Psoas muscle (tissue), 8 donors: ENCODE measurements around the gene TMEM26. TPM values are rescaled to one million over a fixed set of nuclear protein-coding genes. Genes with fewer than 3 reads are reported as not detected.
"Not testable (repeated sequence)": the region's sequence is repeated elsewhere in the genome, so short reads cannot be mapped to it uniquely, and the experiment has no call there.

Experiments used
- ATAC-seq, 4 donors: fragments of 200-7000 bp; cut with Tn5 transposase; one replicate each; pipeline ENCODE4 v1.9.1; 2020; ENCODE audit warnings: moderate library complexity in 3 of 4, mild to moderate bottlenecking in 2 of 4
- DNase-seq, 2 donors: peaks; one replicate each; pipeline ENCODE4 v3.0.0-alpha.2; 2020
- H3K27ac ChIP-seq: fragments of 200-600 bp; one replicate; pipeline ENCODE4 v1.8.0; 2022
- H3K27me3 ChIP-seq, 3 donors: fragments of 200-600 bp in 1 of 3; one replicate each; pipeline versions ENCODE4 v1.6.1 to v1.8.0; 2013 to 2022; ENCODE audit warnings: low read length in 2 of 3, mild to moderate bottlenecking in 2 of 3, moderate library complexity in 1 of 3; ENCODE audit not compliant: insufficient read depth in 3 of 3
- H3K36me3 ChIP-seq, 2 donors: fragments of 200-600 bp in 1 of 2; one replicate each; pipeline versions ENCODE4 v1.6.1 to v1.8.0; 2013 to 2022; ENCODE audit warnings: low read depth in 1 of 2, mild to moderate bottlenecking in 1 of 2, moderate library complexity in 1 of 2; ENCODE audit not compliant: insufficient read depth in 1 of 2
- H3K4me1 ChIP-seq: fragments of 200-600 bp; one replicate; pipeline ENCODE4 v1.8.0; 2022
- H3K4me3 ChIP-seq: fragments of 200-600 bp; one replicate; pipeline ENCODE4 v1.8.0; 2022; ENCODE audit warnings: mild to moderate bottlenecking
- H3K9me3 ChIP-seq: fragments of 200-600 bp; one replicate; pipeline ENCODE4 v1.8.0; 2022
- WGBS, 3 donors: extraction: QIAGEN DNeasy Blood & Tissue Kit; methylation state at CpG; one replicate each; pipeline versions ENCODE4 v1.1.6 to v1.1.7; 2013; 5-methylcytosine and 5-hydroxymethylcytosine counted together
- intact Hi-C, 2 donors: fragments of 100-400 bp; cut with DNase I; formaldehyde crosslinking; loops; one replicate each; pipeline versions ENCODE4 v1.11.0 to v1.14.2; 2022
- polyA plus RNA-seq, 3 donors: library from polyadenylated mRNA; stranded (reverse); fragments of 200-250 nt; gene quantifications; one replicate each; pipeline ENCODE4 v1.2.3, GENCODE V29; 2013
- total RNA-seq, 4 donors: library from RNA; stranded (reverse); fragmentation: NEBNext Ultra II Directional in 2 of 4; extraction: Animal tissue kit (Norgen Biotek cat#: 25700) in 2 of 4; gene quantifications; one replicate each; pipeline versions ENCODE4 v1.2.1 to v1.2.4, GENCODE V29; 2021 to 2023
- TF ChIP-seq, protein P1 (sequence below): fragments of 200-600 bp; IDR thresholded peaks from one replicate; pipeline ENCODE4 v1.8.0; 2022; ENCODE audit warnings: antibody characterized with exemption
- donor health status: healthy with polysubstance abuse.
- donor health status: DM: no; HTN: no; CAD: no; lungs with moderate emphysema.
- donor health status: Bipolar disorder and iron deficiency.
- donor health status: healthy.
- donor health status: DM: yes; HTN: yes; CAD: no.
- donor health status: DM: no; HTN: no; CAD: no.
- donor health status: DM: no; HTN: no; CAD: no.
- donor health status: DM: yes; HTN: yes; CAD: no.

Gene TMEM26
- total and polyA plus RNA-seq, 7 donors = 0.05 to 0.99 (median 0.10) TPM

DNA sequence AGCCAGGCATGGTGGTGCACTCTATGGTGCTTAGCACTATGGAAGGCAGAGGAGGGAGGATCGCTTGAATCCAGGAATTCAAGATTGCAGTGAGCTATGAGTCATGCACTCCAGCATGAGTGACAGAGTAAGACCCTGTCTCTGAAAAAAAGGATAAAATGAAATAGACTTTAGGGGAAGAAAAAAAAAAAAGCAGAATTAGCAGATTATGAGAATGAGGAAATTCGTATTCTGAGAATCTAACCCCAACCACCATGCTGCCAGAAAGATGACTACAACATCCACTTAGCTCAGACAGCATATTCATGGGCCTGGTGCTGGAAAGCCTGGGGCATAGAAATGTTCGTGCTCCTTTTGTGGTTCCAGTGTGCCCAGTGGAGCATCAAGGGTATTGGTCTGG is 63.3 kb downstream of the TMEM26 start:
- no peak for ATAC-seq
- H3K36me3 ChIP-seq = no peaks in the 10 kb centered on the region
- DNase-seq = no peak

DNA sequence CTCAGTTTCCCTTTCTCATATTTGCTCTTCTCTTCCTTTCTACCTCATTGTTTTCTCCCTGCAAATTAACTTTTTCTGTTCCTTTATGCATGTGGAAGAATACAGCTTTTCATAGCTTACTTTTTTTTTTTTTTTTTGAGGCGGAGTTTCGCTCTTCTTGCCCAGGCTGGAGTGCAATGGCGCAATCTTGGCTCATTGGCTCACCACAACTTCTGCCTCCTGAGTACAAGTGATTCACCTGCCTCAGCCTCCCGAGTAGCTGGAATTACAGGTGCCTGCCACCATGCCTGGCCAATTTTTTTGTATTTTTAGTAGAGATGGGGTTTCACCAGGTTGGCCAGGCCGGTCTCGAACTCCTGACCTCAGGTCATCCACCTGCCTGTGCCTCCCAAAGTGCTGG is 64.2 kb downstream of the TMEM26 start:
- DNase-seq = not testable (repeated sequence)

More for the DNA sequence above, 63.3 kb downstream of the TMEM26 start:
- WGBS, 3 donors = 87 to 93% (median 90%) methylated on average over 3 of the region's 3 CpGs
- Histone ChIP-seq H3K27ac (no peak overlapping the region), H3K4me1 (no peaks in the 10 kb centered on the region), H3K9me3 (no peaks in the 10 kb centered on the region), H3K27me3 (no peaks in the 10 kb centered on the region), H3K4me3 (no peak overlapping the region)
- intact Hi-C loops = no loop called here
- TF ChIP-seq, protein P1, sequence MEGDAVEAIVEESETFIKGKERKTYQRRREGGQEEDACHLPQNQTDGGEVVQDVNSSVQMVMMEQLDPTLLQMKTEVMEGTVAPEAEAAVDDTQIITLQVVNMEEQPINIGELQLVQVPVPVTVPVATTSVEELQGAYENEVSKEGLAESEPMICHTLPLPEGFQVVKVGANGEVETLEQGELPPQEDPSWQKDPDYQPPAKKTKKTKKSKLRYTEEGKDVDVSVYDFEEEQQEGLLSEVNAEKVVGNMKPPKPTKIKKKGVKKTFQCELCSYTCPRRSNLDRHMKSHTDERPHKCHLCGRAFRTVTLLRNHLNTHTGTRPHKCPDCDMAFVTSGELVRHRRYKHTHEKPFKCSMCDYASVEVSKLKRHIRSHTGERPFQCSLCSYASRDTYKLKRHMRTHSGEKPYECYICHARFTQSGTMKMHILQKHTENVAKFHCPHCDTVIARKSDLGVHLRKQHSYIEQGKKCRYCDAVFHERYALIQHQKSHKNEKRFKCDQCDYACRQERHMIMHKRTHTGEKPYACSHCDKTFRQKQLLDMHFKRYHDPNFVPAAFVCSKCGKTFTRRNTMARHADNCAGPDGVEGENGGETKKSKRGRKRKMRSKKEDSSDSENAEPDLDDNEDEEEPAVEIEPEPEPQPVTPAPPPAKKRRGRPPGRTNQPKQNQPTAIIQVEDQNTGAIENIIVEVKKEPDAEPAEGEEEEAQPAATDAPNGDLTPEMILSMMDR = no peak

DNA sequence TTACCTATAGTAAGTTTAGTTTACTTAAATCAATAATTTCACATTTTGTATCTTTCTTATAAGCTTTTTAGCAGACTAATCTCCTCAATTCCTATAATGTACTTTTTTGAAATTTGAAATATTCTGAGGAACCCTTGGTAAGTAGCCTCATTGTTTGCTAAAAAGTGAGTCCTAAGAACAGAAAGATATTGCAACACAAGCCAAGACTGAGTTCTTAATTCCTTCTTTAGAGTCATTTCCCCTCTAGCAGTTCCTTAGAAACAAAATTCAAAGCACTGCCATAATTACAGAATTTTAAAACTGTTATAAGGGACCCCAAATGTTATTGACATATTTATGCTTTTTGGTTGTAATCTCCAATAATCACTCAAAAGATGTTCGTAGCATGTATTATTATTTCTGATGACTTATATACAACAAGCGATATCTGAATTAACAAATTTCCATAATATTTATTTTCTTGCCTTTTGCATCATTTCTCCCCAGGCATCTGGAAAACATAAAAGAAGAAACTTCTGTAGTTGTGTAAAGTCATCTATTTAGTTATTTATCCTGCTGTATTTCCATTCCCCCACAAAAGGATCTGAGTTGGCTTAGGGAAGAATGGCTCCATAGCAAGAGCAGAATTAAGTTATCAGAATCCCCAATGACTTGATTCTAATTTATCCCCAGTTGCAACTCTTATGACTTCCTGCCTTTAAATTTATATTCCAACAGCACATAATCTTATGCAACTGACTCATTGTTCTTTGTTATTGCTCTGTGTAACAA is 67.8 kb downstream of the TMEM26 start:
- DNase-seq (no peak), ATAC-seq (no peak)
- H3K4me3 ChIP-seq = no peak overlapping the region
- WGBS, 3 donors = 93 to 95% (median 95%) methylated on average over 2 of the region's 2 CpGs
- H3K27me3 ChIP-seq = no peaks in the 10 kb centered on the region
- no peak overlapping the region for H3K27ac ChIP-seq
- H3K9me3 ChIP-seq = no peaks in the 10 kb centered on the region
- no peaks in the 10 kb centered on the region for H3K4me1 ChIP-seq
- H3K36me3 ChIP-seq = no peaks in the 10 kb centered on the region
- TF ChIP-seq, protein P1 = no peak
- intact Hi-C loops = no loop called here

More for the DNA sequence above, 64.2 kb downstream of the TMEM26 start:
- H3K4me1 ChIP-seq, H3K4me3 ChIP-seq, intact Hi-C loops, H3K36me3 ChIP-seq, H3K9me3 ChIP-seq, ATAC-seq, H3K27ac ChIP-seq, H3K27me3 ChIP-seq: not testable (repeated sequence)
- WGBS, 3 donors = 87 to 93% (median 91%) methylated on average over 6 of the region's 6 CpGs

DNA sequence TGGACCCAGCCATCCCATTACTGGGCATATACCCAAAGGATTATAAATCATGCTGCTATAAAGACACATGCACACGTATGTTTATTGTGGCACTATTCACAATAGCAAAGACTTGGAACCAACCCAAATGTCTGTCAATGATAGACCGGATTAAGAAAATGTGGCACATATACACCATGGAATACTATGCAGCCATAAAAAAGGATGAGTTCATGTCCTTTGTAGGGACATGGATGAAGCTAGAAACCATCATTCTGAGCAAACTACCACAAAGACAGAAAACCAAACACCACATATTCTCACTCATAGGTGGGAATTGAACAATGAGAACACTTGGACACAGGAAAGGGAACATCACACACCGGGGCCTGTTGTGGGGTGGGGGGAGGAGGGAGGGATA is 72.0 kb downstream of the TMEM26 start:
- ATAC-seq, DNase-seq, intact Hi-C loops, H3K27me3 ChIP-seq, H3K27ac ChIP-seq, H3K9me3 ChIP-seq, H3K4me1 ChIP-seq, H3K4me3 ChIP-seq, H3K36me3 ChIP-seq: not testable (repeated sequence)
- 74 to 100% (median 75%) methylated on average over 2 to 3 of the region's 3 CpGs for WGBS, 3 donors

DNA sequence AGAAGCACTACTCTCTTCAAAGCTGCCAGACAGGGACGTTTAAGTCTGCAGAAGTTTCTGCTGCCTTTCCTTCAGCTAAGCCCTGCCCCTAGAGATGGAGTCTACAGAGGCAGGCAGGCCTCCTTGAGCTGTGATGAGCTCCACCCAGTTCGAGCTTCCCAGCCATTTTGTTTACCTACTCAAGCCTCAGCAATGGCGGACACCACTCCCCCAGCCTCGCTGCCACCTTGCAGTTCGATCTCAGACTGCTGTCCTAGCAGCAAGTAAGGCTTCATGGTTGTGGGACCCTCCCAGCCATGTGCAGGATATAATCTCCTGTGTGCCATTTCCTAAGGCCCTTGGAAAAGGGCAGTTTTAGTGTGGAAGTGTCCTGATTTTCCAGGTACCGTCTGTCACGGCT is 74.3 kb downstream of the TMEM26 start:
- Histone ChIP-seq H3K36me3 (no peaks in the 10 kb centered on the region), H3K9me3 (no peaks in the 10 kb centered on the region), H3K27me3 (no peaks in the 10 kb centered on the region), H3K4me1 (no peaks in the 10 kb centered on the region), H3K27ac (no peak overlapping the region), H3K4me3 (no peak overlapping the region)
- TF ChIP-seq, protein P1 = no peak
- intact Hi-C loops = no loop called here
- ATAC-seq = no peak
- no peak for DNase-seq
- WGBS, 3 donors = 83 to 90% (median 87%) methylated on average over 7 of the region's 7 CpGs
